Skeletal muscle cell (primary cell): ENCODE measurements around the gene KLK7.
"Not testable (repeated sequence)": the region's sequence is repeated elsewhere in the genome, so short reads cannot be mapped to it uniquely, and the experiment has no call there.

Experiments
- DNase-seq: peaks from one replicate; pipeline ENCODE4 v3.0.0-alpha.2; 2010; ENCODE audit warnings: low read depth
- H3K4me3 ChIP-seq: 2 replicates; pipeline ENCODE4 v1.5.1; 2011; ENCODE audit warnings: low read depth, mild to moderate bottlenecking, control low read depth, low read length, moderate library complexity

The KLK7 gene

DNA sequence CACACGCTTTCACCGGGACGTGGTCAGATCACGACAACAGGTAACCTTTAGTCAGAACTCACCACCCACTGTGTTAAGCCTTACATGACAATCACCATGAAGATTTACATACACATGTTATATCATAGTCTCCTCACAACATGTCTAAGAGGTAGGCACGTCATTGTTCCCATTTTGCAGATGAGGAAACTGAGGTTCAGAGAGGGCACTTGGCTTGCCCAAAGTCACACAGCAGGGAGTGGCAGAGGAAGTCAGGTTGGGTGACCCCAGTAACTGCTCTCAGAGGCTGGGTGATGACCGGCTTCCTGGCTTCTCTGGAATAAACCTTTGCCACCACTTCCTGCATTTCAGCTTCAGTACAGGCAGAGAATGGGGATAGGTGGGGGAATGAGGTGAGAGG lies 30.5 kb upstream of the KLK7 start:
- no peak for DNase-seq
- H3K4me3 ChIP-seq = no peak overlapping the region

DNA sequence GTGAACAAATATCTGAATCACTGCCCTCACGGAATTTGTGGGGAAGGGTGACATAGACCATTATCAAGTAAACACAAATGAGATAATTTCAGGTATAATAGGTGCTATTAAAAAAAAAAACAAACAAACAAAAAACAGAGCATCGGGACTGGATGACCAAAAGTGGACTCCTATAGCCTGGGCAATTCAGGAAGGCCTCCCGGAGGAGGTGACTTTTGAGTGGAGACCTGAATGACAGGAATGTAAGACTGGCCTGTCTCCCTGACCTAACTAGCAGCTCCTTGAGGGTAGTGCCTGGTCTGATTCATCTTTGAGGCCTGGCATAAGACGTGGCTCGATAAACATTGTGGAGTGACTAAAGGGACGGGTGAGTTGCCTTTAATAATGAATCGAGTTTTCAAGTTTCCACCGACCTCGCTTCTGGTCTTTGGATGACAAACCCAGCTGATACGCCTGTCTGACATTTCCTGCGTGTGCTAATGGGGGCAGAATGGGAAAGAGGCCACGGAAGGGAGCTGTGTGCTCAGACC lies 29.0 kb upstream of the KLK7 start:
- no peak for DNase-seq
- H3K4me3 ChIP-seq = no peak overlapping the region

GRCh38 chr19:51010066-51010795 lies 26.5 kb upstream of the KLK7 start:
- DNase-seq = no peak
- H3K4me3 ChIP-seq = no peak overlapping the region

DNA sequence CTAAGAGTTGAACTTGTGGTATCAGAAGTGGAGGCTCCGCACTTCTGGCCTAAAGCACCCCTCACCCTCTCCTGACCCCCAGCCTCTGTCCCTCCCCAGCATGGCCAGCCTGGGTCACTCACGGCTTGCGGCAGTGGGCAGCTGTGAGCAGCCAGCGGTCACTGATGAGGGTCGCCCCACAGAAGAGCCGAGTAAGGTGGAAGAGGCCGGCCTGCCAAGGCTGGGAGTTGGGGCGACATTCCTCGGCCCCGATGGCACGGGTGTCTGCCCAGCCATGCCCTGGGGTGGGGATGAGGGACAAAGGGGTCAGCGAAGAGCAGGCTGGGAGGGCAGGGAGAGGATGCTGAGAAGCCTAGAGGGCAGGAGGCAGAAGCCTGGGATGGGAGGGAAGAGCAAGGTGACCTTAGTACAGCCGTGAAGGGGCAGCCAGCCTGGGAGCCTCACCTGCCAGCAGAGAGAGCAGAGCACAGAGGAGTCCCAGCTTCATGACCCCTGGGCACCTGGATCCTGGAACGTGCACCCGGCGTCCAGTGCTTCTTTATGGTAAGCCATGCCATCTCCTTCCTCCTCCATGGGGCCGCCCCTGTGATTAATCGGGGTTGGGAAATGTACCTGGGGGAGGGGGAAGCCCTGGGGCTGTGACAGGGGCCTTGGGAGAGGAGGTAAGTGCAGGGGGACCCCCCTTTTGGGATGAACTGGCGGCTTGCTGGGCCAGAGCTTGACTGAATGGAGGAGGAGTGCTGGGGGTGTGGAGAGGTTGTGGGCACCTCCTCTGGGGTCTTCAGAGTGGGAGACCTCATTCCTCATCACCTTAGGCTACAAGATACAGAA lies 25.6 kb upstream of the KLK7 start:
- DNase-seq = no peak
- H3K4me3 ChIP-seq = no peak overlapping the region

- no peak overlapping the region for H3K4me3 ChIP-seq
- no peak for DNase-seq
Measured at GRCh38 chr19:51007488-51007887, 23.8 kb upstream of the KLK7 start.

DNA sequence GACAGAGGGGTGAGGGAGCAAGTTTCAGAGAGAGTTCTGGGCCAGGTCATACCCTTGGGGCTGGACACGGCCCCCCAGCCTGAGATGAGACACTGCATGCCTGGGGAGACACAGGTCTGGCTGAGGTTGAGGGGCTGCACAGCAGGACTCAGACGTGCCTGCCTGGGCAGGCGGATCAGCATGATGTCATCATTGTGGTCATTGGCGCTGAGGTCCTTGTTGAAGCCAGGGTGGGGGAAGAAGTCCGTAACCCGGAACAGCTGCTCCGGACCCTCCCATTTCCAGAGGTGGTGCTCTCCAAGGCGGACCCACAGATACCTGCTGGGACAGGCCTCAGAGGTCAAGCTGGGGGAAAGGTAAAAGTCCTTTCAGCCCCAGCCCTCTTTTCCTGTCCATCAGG lies 22.7 kb upstream of the KLK7 start:
- DNase-seq = no peak
- H3K4me3 ChIP-seq = no peak overlapping the region

DNA sequence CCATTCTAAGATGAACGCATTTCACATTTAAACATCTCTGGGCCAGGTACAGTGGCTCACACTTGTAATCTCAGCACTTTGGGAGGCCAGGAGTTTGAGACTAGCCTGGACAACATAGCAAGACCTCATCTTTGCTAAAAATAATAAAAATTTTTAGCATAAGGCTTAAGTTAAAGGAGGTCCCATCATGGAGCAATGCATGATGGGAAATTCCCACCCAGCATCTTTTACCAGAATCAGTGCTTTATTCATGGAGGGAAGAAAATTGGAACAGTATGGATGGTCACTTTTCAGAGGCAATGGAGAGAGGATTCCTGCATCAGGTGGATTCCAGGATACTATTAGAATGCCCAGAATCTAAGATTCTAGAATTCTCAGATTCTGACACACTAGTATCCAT lies 21.5 kb upstream of the KLK7 start:
- H3K4me3 ChIP-seq = no peak overlapping the region
- no peak for DNase-seq

DNA sequence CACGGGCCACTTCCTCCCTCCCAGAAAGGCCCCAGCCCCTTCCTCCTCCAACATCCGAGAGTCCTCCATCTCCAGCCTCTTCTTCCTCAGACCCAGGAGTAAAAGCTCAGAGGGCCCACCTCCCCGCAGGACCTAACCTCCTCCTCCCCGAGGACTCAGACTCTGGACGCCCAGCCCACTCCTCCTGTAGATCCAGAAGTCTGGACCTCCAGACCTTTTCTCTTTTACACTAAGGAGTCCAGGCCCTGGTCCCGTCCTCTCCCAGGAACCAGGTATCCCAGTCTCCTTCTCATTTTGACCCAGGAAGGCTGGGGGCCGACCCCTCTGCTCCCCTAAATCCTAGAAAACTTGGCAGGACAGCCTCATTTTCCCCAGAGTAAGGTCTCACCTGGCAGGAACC lies 19.6 kb upstream of the KLK7 start:
- H3K4me3 ChIP-seq = no peak overlapping the region
- DNase-seq = no peak

GRCh38 chr19:51002542-51003311 lies 19.0 kb upstream of the KLK7 start:
- no peak for DNase-seq
- H3K4me3 ChIP-seq = no peak overlapping the region

- H3K4me3 ChIP-seq = no peak overlapping the region
- DNase-seq = no peak
Measured at GRCh38 chr19:51002089-51002532, 18.4 kb upstream of the KLK7 start.

GRCh38 chr19:51001515-51001914 lies 17.8 kb upstream of the KLK7 start, which contains the start of gene KLK8:
KLK8 (minus strand) TSS chr19:51001604; CDS start chr19:51001167, 437 bp downstream.
- DNase-seq = no peak
- H3K4me3 ChIP-seq = no peak within 1 kb of the TSS

GRCh38 chr19:51000981-51001380 lies 17.3 kb upstream of the KLK7 start:
- DNase-seq = no peak
- no peak overlapping the region for H3K4me3 ChIP-seq

DNA sequence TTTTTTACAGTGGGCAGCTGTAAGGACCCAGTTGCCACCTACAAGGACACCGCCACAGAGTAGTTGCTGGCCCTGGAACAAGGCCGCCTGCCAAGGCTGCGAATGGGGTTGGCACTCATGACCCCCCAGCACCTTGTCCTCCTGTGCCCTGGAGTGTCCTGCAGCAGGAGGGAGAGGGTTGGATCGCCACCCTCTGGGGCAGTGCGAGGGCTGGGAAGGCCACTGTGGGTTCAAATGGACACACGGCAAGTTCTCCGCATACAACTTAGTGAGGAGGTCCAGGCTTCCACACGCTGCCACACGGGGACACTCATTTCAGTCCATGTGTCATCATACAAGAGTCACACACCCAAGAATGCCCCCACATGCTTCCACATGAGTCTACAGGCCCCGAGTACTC lies 16.7 kb upstream of the KLK7 start:
- no peak overlapping the region for H3K4me3 ChIP-seq
- DNase-seq = no peak

DNA sequence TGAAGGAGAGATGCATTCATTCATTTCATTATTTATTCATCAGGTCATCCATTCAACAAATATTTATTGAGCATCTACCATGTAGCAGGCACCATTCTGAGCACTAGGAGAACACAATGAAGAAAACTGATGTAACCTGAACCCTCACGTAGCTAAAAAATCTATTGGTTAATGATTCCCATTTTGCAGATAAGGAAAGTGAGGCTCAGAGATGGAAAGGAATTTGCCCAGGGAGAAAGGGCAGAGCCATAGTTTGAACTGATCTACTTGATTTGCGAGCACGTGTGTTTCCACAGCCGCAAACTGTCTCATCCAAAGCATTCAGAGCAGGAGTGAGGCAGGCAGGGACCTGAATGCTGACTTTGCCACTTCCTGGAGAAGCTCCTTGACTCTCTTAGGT lies 15.0 kb upstream of the KLK7 start:
- no peak overlapping the region for H3K4me3 ChIP-seq
- no peak for DNase-seq

GRCh38 chr19:50998061-50998460 lies 14.3 kb upstream of the KLK7 start:
- H3K4me3 ChIP-seq = no peak overlapping the region
- no peak for DNase-seq

GRCh38 chr19:50994129-50994528 lies 10.4 kb upstream of the KLK7 start:
- DNase-seq = no peak
- H3K4me3 ChIP-seq = no peak overlapping the region

- no peak overlapping the region for H3K4me3 ChIP-seq
- no peak for DNase-seq
Measured at GRCh38 chr19:50992666-50993035, 8.9 kb upstream of the KLK7 start.

- not testable (repeated sequence) for H3K4me3 ChIP-seq, DNase-seq
Measured at GRCh38 chr19:50984416-50984815, 699 bp upstream of the KLK7 start.

- H3K4me3 ChIP-seq = no peak overlapping the region
Measured at GRCh38 chr19:50982186-50982585, 1.5 kb downstream of the KLK7 start.

GRCh38 chr19:50981587-50982146 lies 2.0 kb downstream of the KLK7 start:
- DNase-seq = no peak
- no peak overlapping the region for H3K4me3 ChIP-seq

More at GRCh38 chr19:50982186-50982585, 1.5 kb downstream of the KLK7 start:
- no peak for DNase-seq
